GM12878 (cell line): Measurements from ENCODE around the gene CDH20. TPM values are rescaled to one million over a fixed set of nuclear protein-coding genes. Genes with fewer than 3 reads are reported as not detected.

Experiments used
- ATF2 ChIP-seq: IDR thresholded peaks from 2 replicates; pipeline ENCODE4 v1.6.1; 2012; ENCODE audit warnings: low read length, inconsistent platforms
- GATAD2B ChIP-seq: fragments of 450-650 bp; conservative IDR thresholded peaks from 2 replicates; pipeline ENCODE4 v1.6.1; 2017; ENCODE audit warnings: low read depth, mild to moderate bottlenecking, moderate library complexity
- NBN ChIP-seq: fragments of 450-650 bp; IDR thresholded peaks from 2 replicates; pipeline ENCODE4 v1.6.1; 2016
- PRDM15 ChIP-seq: fragments of 450-650 bp; formaldehyde crosslinking; IDR thresholded peaks from 2 replicates; pipeline ENCODE4 v1.4.0; 2020; ENCODE audit warnings: mild to moderate bottlenecking, moderate library complexity
- RUNX3 ChIP-seq: IDR thresholded peaks from 2 replicates; pipeline ENCODE4 v1.6.1; 2012; ENCODE audit warnings: low read length, inconsistent platforms
- SMARCA5 ChIP-seq: fragments of 450-650 bp; IDR thresholded peaks from 2 replicates; pipeline ENCODE4 v1.6.1; 2017; ENCODE audit warnings: mild to moderate bottlenecking
- TCF3 ChIP-seq: IDR thresholded peaks from 2 replicates; pipeline ENCODE4 v1.6.1; 2012; ENCODE audit warnings: low read depth, mild to moderate bottlenecking, low read length, borderline replicate concordance; ENCODE audit not compliant: insufficient read depth
- polyA plus RNA-seq, 11 experiments: library from polyadenylated mRNA; depleted of rRNA in 4 of 11; unstranded in 6 of 11; stranded (reverse) in 5 of 11; fragments of >200 nt; fragmentation: Nextera tagmentation in 4 of 11; fragmentation: Illumina TruSeq in 1 of 11; extraction: Ambion mirVana in 4 of 11; extraction: Trizol in 1 of 11; gene quantifications; 1 replicate in 1 of 11; 2 replicates in 10 of 11; pipeline versions ENCODE4 v1.2.1 to v1.2.3, GENCODE V29; 2011 to 2016; ENCODE audit warnings: inconsistent platforms in 2 of 11, missing spikeins in 2 of 11, low read depth in 1 of 11
- total RNA-seq, 4 experiments: library from RNA; depleted of rRNA in 3 of 4; stranded (reverse); fragments of >200 nt in 3 of 4; fragmentation: Illumina TruSeq in 1 of 4; extraction: Trizol in 1 of 4; gene quantifications; 2 replicates each; pipeline versions ENCODE4 v1.2.1 to v1.2.3, GENCODE V29; 2013 to 2021

Gene CDH20
- total and polyA plus RNA-seq, 10 of the 15 experiments (the other 5 are each of a cell fraction or from before 2014, with no cell fraction given) = not detected

- TF ChIP-seq TCF3 (no peak), PRDM15 (no peak), SMARCA5 (no peak), GATAD2B (no peak), NBN (no peak), ATF2 (no peak), RUNX3 (no peak)
Measured at GRCh38 chr18:61459896-61460648, 126.8 kb downstream of the CDH20 start (continued).
